Activated T-cell treated with anti-CD3 and anti-CD28 coated beads, Interleukin-2, amount 50 U/mL, for 4 hours (primary cell): ENCODE results near the gene NHP2. TPM values are rescaled to one million over a fixed set of nuclear protein-coding genes. Genes with fewer than 3 reads are reported as not detected.
"Not testable (repeated sequence)": the region's sequence is repeated elsewhere in the genome, so short reads cannot be mapped to it uniquely, and the experiment has no call there.

ENCODE experiments used
- ATAC-seq, 2 donors: fragments of 200-7000 bp; cut with Tn5 transposase; one replicate each; pipeline ENCODE4 v1.10.0; 2021
- DNase-seq: peaks from one replicate; pipeline ENCODE4 v3.0.0-alpha.2; 2020
- H3K27me3 Mint-ChIP-seq: one replicate; pipeline ENCODE4 v1.8.0; 2021; ENCODE audit warnings: low read depth, mixed read lengths
- H3K36me3 Mint-ChIP-seq: one replicate; pipeline ENCODE4 v1.8.0; 2022; ENCODE audit warnings: mixed read lengths; ENCODE audit not compliant: insufficient read depth
- H3K4me1 Mint-ChIP-seq: one replicate; pipeline ENCODE4 v1.8.0; 2021; ENCODE audit warnings: low read depth, mixed read lengths
- H3K4me3 Mint-ChIP-seq: one replicate; pipeline ENCODE4 v1.8.0; 2021; ENCODE audit warnings: mild to moderate bottlenecking, moderate library complexity, mixed read lengths
- H3K9me3 Mint-ChIP-seq: one replicate; pipeline ENCODE4 v1.8.0; 2021; ENCODE audit warnings: mixed read lengths
- total RNA-seq, 3 donors: library from RNA; stranded (reverse); gene quantifications; one replicate each; pipeline ENCODE4 v1.2.1, GENCODE V29; 2021

NHP2 gene
- total RNA-seq, 3 donors from 2014 or later, result 373 to 417 (median 409) TPM

DNA sequence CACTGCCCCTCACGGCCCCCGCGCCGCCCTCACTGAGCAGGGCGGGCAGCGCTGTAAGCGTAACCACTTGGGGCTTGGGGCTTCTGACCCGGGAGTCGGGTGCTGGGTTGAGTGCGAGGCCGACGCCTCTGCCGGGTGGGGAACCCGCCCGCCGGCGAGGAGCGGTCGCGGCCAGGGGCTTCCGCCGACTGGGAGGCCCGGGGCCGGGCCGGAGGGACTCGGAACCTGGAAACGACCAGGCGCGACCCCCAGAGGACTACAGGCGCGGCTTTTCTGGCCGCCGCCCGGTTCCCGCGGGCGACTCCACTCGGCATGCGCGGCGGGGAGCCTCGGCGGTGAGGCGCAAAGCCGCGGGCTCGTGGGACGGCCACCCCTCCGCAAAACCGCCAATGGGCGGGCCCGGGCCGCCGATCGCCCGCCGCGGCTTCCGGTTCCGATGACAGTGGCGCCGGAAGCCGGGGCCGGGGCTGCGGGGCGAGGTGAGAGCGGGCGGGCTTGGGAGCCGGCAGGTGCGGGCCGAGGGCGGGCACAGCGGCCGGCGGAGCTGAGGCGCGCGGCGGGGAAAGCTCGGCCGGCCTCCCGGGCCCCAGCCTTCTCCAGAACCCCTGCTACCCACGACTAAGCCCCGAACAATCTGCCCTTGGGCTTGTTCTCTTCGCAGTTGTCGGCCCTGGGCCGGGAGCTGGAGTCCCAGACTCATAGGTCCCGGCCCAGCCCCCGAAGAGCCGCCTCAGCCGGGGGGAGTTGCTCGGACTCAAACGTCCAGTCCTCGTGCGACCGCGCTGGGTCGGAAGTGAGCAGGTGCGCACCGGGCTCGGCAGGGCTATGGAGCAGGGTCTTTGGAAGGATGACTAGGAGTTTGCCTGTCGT, 22.9 kb downstream of the NHP2 start, which contains the start of gene RMND5B:
Gene RMND5B, plus strand, starts transcription at position 439 of the 870 bp plus-strand sequence. CDS start 7,106 bp downstream, outside the sequence.
- H3K9me3 Mint-ChIP-seq, result no peaks in the 10 kb centered on the region
- peak within 1 kb of the TSS; percentile 89 for H3K4me3 Mint-ChIP-seq
- peaks cover 15% of the 10 kb centered on the region for H3K36me3 Mint-ChIP-seq
- DNase-seq (peak; percentile 71), ATAC-seq (peak; percentile 93 to 96)
- peaks cover 25% of the 10 kb centered on the region for H3K4me1 Mint-ChIP-seq
- no peaks in the 10 kb centered on the region for H3K27me3 Mint-ChIP-seq

DNA sequence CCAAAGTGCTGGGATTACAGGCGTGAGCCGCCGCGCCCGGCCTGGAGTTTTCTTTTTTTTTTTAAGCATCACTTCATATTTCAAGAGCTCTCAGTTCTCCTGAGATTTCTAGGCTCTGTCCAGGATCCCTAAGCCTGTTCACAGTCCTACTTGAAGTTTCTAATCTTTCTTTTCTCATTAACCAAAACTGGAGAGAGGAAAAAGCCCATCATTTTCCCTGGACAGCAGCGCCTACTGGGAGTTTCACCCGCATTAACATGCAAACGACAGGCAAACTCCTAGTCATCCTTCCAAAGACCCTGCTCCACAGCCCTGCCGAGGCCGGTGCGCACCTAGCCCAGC, 23.5 kb downstream of the NHP2 start:
- H3K4me3 Mint-ChIP-seq, result peak overlapping the region; percentile 89
- H3K9me3 Mint-ChIP-seq, H3K27me3 Mint-ChIP-seq, ATAC-seq, DNase-seq: not testable (repeated sequence)
- peaks cover 22% of the 10 kb centered on the region for H3K4me1 Mint-ChIP-seq
- H3K36me3 Mint-ChIP-seq, result peaks cover 10% of the 10 kb centered on the region

DNA sequence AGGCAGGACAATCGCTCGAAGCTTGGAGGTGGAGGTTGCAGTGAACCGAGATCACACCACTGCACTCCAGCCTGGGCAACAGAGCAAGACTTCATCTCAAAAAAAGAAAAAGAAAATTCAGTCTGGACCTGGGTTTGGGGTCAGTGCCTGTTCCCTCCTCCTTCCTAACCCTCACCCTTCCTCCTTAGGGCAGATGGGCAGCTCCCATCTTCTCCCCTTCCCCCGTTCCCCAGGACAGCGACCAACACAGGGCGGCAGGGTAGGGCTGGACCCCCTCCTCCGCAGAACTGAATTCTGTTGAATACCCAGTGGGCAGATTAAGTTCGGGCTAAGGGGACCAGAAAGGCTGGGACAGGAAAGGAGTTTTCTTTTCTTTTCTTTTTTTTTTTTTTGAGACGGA, 24.4 kb downstream of the NHP2 start:
- ATAC-seq, result no peak
- H3K27me3 Mint-ChIP-seq, result no peaks in the 10 kb centered on the region
- DNase-seq, result no peak
- no peaks in the 10 kb centered on the region for H3K9me3 Mint-ChIP-seq
- peaks cover 7% of the 10 kb centered on the region for H3K36me3 Mint-ChIP-seq
- peaks cover 21% of the 10 kb centered on the region for H3K4me1 Mint-ChIP-seq
- no peak overlapping the region for H3K4me3 Mint-ChIP-seq

DNA sequence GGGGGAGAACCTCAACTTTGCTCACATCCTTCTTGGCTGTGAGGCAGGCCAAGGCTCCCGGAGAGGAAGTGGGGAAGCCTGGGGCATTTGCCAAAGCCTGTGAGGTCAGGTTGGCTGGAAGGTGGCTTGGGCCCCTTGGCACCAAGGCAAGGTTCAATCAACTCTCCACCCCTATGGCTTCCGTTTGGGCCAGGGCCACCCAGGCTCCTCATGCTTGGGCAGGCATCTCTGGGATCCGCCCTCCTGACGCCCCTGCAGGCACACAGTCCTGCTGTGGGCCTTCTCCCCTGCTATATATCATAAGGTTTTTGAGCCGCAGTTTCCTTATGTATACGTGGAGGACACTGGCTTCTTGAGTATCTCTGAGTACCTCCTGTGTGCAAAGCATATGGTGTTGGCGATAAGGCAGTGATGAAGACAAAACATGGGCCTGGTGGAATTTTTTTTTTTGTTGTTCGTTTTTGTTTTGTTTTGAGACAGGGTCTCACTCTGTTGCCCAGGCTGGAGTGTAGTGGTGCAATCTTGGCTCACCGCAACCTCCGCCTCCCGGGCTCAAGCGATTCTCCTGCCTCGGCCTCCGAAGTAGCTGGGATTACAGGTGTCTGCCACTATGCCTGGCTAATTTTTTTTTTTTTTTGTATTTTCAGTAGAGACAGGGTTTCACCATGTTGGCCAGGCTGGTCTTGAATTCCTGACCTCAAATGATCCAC, 26.2 kb downstream of the NHP2 start:
- not testable (repeated sequence) for H3K27me3 Mint-ChIP-seq, H3K9me3 Mint-ChIP-seq, H3K4me3 Mint-ChIP-seq, ATAC-seq, DNase-seq, H3K36me3 Mint-ChIP-seq
- peaks cover 16% of the 10 kb centered on the region for H3K4me1 Mint-ChIP-seq

DNA sequence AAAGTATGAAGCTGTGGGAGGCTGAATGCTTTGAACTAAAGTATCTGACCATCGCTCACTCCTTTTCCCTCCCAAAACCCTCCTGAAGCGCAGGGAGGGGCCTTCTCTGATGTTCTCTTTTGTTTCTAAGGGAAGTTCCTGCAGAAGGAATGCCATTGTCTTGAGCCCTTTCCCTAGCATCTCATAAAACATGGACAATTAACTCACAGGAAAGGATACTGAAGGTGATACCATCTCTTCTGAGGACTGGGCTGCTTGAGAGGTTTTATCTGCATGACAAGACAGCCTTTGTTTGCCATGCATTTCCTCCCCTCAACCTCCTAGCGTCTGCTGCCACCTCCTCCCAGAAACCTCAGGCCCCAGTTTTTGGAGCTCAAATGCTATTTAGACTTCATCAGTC, 27.1 kb downstream of the NHP2 start:
- ATAC-seq, result no peak
- Mint-ChIP-seq H3K27me3 (no peaks in the 10 kb centered on the region), H3K36me3 (no peaks in the 10 kb centered on the region), H3K4me3 (no peak overlapping the region), H3K9me3 (no peaks in the 10 kb centered on the region), H3K4me1 (peaks cover 9% of the 10 kb centered on the region)
- no peak for DNase-seq

DNA sequence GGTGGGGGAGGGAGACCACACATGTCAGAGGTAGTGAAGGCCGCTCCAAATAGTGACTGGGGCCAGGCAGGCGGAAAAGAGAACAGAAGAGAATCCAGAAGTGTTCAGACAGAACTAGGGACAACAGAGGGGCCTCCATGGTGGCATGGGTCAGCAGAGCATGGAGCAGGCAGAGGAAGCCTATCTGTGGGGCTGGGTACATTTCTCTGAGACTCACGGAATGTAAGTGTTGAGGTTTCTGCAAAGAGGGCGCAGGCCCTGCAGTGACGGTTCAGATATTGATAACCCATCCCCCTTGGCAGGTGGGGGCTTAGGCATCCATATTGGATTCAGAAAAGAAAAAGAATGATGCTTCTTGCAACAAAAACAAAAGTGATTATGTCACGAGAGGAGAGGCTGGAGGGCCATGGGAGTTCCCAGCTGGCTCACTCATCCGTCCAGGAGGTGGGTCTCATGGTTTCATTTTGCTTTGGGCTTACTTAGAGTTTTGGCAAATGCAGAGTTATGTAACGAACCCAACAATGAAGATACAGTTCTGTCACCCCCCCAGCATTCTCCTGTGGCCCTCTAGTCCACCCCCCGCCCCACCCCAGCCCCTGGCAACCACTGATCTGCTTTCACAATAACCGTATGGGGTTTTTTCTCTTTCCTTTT, 28.3 kb downstream of the NHP2 start:
- Mint-ChIP-seq H3K4me3 (no peak overlapping the region), H3K9me3 (no peaks in the 10 kb centered on the region), H3K36me3 (no peaks in the 10 kb centered on the region), H3K27me3 (no peaks in the 10 kb centered on the region), H3K4me1 (peaks cover 15% of the 10 kb centered on the region)
- DNase-seq, result no peak
- no peak for ATAC-seq

DNA sequence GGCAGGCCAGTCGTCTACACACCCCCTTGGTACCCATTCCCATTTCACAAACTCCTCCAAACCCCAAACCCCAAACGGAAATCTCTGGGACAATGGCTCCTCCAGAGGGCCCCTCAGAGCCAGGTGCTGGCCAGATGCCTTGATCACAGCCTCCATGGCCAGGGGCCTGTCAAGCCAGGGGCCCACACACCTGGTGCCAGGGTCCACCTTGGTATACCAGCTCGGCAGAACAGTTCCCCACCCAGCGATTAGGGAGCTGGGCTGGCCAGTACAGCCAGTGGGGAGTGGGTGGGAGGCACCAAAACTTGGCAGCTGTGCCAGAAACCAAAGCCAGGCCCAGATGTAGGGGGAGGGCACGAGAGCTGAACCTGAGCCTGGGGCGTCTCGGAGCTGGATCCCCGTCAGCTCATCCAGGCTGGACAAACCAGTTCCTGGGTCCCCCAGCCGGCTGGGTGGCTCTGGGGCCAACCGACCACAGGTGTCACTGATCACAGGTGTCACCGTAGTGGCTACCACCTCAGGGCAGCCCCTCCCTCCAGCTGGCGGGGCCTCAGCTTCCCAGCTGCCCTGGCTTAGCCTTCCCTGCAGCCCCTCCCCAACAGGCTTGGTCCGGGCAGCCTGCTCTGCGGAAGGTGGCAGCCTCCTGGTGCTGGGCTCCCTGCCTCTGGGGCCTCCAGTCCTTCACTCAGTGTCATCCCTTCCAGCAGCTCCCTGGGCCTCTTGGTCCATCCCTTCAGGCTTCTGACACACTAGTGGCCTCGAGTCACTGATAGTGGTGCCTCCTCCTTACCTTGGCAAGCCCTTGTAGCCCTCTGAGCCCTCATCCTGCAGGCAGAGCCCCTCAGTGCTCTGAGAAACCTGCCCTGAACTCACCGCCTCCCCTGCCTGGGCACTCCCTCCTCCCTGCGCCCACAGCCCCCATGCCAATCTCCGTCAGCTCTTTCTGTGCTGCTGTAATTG, 29.4 kb downstream of the NHP2 start:
- H3K36me3 Mint-ChIP-seq, result no peaks in the 10 kb centered on the region
- no peaks in the 10 kb centered on the region for H3K9me3 Mint-ChIP-seq
- no peak for DNase-seq
- ATAC-seq, result no peak
- no peak overlapping the region for H3K4me3 Mint-ChIP-seq
- H3K4me1 Mint-ChIP-seq, result peaks cover 12% of the 10 kb centered on the region
- H3K27me3 Mint-ChIP-seq, result no peaks in the 10 kb centered on the region

DNA sequence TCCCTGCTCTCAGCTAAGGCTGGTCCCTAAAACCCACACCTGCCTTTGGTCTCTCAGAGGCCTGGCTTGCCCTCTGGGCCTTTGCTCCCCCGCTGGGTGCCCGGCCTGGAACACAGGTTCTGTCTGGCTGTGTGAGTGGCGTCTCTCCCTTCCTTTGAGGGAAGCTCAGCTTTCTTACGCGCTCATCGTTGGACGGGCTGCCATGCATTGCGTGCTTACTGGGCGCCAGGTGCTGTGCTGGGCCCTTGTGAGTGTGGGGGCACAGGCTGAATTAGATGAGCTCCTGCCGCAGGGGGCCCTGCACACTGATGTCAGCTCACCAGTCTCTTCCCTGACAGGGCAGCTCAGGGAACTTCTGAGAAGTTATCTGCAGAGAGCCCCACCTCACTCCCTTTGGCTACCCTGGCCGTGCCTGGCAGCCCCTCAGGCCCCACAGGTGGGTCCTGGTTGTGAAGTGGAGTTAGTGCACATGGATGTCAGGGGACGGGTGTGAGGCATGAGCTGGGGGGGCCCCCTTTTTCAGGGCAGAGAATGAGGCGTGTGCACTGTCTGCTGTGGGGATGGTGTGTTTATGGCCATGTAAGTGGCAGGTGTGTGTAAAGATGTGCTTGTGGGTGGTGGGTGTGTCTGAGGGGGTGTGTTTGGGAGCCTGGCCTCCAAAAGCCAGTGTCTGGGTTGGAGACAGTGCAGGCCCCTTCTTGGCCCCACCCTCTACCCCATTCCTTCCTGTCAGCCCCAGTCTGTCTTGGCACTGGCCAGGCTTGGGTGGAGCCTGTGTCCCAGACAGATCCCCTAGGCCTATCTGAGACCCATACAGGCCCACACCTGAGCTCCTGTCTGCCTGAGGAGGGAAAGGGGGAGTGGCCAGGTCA, 30.4 kb downstream of the NHP2 start:
- no peak for DNase-seq

DNA sequence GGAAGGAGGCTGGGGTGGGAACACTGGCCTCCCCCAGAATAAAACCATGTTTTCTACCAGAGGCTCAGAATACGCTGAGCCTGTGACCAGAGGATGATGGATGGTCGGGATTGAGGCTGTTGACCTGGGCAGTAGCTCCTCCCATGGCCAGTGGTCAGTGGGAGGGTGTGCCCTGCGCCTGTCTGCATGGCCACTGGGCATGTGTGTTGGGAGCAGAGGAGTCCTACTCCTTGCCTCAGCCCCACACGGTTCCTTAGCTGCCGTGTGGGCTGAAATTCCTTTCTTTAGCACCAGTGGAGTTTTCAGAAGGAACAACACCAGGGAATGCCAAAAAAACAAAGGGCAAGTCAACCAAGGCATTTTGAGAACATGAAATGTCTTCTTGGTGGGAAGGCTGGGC, 31.3 kb downstream of the NHP2 start:
- no peaks in the 10 kb centered on the region for H3K27me3 Mint-ChIP-seq
- H3K4me1 Mint-ChIP-seq, result peaks cover 12% of the 10 kb centered on the region
- H3K4me3 Mint-ChIP-seq, result no peak overlapping the region
- DNase-seq (no peak), ATAC-seq (no peak)
- no peaks in the 10 kb centered on the region for H3K36me3 Mint-ChIP-seq
- H3K9me3 Mint-ChIP-seq, result no peaks in the 10 kb centered on the region

More for the DNA sequence above, 30.4 kb downstream of the NHP2 start:
- Mint-ChIP-seq H3K27me3 (no peaks in the 10 kb centered on the region), H3K36me3 (no peaks in the 10 kb centered on the region), H3K4me1 (peaks cover 12% of the 10 kb centered on the region), H3K9me3 (no peaks in the 10 kb centered on the region), H3K4me3 (no peak overlapping the region)
- ATAC-seq, result no peak

DNA sequence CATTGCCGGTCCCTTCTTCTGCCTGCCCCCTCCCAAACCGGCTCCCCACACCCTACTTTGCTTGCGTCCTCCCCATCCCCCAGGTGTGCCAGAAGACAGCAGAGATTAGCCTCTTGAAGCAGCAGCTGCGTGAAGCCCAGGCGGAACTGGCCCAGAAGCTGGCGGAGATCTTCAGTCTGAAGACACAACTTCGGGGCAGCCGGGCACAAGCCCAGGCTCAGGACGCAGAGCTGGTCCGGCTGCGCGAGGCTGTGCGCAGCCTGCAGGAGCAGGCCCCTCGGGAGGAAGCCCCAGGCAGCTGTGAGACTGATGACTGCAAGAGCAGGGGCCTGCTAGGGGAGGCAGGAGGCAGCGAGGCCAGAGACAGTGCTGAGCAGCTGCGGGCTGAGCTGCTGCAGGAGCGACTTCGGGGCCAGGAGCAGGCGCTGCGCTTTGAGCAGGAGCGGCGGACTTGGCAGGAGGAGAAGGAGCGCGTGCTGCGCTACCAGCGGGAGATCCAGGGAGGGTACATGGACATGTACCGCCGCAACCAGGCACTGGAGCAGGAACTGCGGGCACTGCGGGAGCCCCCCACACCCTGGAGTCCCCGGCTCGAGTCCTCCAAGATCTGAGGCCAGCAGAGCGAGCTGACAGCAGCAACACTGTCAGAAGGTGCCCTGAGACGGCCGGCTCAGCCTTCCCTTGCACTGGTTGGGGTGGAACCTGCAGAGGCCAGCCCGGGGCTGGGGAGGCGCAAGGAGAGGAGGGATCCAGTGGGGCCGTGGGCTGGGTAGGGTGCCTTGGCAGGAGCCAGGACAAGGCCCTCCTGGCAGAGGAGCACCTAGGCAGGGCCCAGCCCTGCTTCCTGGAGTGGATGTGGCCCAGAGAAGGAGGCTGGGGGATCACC, 32.1 kb downstream of the NHP2 start:
- no peak for DNase-seq
- Mint-ChIP-seq H3K4me1 (peaks cover 16% of the 10 kb centered on the region), H3K9me3 (no peaks in the 10 kb centered on the region), H3K36me3 (no peaks in the 10 kb centered on the region), H3K4me3 (peak overlapping the region; percentile 29), H3K27me3 (no peaks in the 10 kb centered on the region)
- no peak for ATAC-seq

DNA sequence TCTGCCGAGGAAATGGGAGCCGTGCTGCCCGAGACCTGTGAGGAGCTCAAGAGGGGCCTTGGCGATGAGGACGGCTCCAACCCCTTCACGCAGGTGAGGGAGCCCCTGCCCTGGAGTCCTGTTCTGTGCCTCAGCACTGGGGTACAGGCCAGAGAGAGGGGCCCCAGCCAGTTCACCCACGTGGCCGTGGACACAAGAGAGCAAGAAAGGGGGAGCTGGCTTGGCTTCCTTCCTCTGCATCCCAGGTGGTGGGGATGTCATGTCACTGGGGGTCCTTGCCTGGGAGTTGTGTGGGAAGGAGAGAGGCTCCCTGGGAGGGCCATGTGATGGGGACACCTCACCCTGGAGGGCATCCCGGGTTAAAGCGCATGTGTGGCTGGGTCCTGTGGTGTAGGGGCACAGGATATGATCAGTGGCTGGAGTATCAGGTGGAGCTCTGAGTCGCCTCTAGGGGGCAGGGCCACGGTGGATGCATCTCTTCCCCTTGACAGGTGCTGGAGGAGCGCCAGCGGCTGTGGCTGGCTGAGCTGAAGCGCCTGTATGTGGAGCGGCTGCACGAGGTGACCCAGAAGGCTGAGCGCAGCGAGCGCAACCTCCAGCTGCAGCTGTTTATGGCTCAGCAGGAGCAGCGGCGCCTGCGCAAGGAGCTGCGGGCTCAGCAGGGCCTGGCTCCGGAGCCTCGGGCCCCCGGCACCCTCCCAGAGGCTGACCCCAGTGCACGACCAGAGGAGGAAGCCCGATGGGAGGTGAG, 32.9 kb downstream of the NHP2 start:
- Mint-ChIP-seq H3K4me1 (peaks cover 25% of the 10 kb centered on the region), H3K36me3 (no peaks in the 10 kb centered on the region), H3K9me3 (no peaks in the 10 kb centered on the region), H3K4me3 (no peak overlapping the region), H3K27me3 (no peaks in the 10 kb centered on the region)
- peak; percentile 85 for ATAC-seq
- DNase-seq, result peak; percentile 73
